H1 (cell line): Measurements from ENCODE around the gene PDXDC1. TPM values are rescaled to one million over a fixed set of nuclear protein-coding genes. Genes with fewer than 3 reads are reported as not detected.
"Not testable (repeated sequence)": the region's sequence is repeated elsewhere in the genome, so short reads cannot be mapped to it uniquely, and the experiment has no call there.

Experiments used
- CTCF ChIA-PET: fragments of 300-600 bp; sonication (Branson Sonifier 250); formaldehyde crosslinking; loops from one replicate; lab custom pipeline; 2021; ENCODE audit not compliant: partially characterized antibody; lab: Charles Lee
- POLR2A ChIA-PET: fragments of 300-600 bp; sonication (Branson Sonifier 250); formaldehyde crosslinking; loops from one replicate; lab custom pipeline; 2021; ENCODE audit warnings: inconsistent platforms; ENCODE audit not compliant: partially characterized antibody; lab: Charles Lee
- DNase-seq, 2 experiments: peaks; one replicate each; pipeline versions ENCODE4 v3.0.0 to v3.0.0-alpha.2; 2010 to 2022; ENCODE audit warnings: low spot score in 2 of 2, low read depth in 1 of 2, mixed read lengths in 1 of 2
- FAIRE-seq: peaks from 2 replicates; lab custom pipeline; 2011; peaks lifted over from hg19 to GRCh38; lab: Jason Lieb, UNC
- H2AFZ ChIP-seq: 2 replicates; pipeline ENCODE4 v1.8.1; 2012; ENCODE audit warnings: low read length, inconsistent platforms
- H2AK5ac ChIP-seq: 2 replicates; pipeline ENCODE4 v1.6.1; 2013; ENCODE audit warnings: low read depth, low read length
- H2BK120ac ChIP-seq: replicated peaks from 2 replicates; pipeline ENCODE3; 2013; ENCODE audit warnings: low read depth, low read length, inconsistent platforms
- H2BK12ac ChIP-seq: 2 replicates; pipeline ENCODE4 v1.6.1; 2013; ENCODE audit warnings: low read depth, low read length
- H2BK15ac ChIP-seq: 2 replicates; pipeline ENCODE4 v1.6.1; 2013; ENCODE audit warnings: low read length
- H2BK20ac ChIP-seq: 2 replicates; pipeline ENCODE4 v1.6.1; 2013; ENCODE audit warnings: low read length
- H2BK5ac ChIP-seq: 2 replicates; pipeline ENCODE4 v1.6.1; 2013; ENCODE audit warnings: low read depth, low read length
- H3K14ac ChIP-seq: 2 replicates; pipeline ENCODE4 v1.6.1; 2013; ENCODE audit warnings: inconsistent platforms; ENCODE audit not compliant: insufficient read length
- H3K18ac ChIP-seq: 2 replicates; pipeline ENCODE4 v1.6.1; 2013; ENCODE audit warnings: low read length; ENCODE audit errors: extremely low read depth
- H3K23ac ChIP-seq: 2 replicates; pipeline ENCODE4 v1.6.1; 2013; ENCODE audit warnings: inconsistent platforms; ENCODE audit not compliant: insufficient read length
- H3K23me2 ChIP-seq: 2 replicates; pipeline ENCODE4 v1.6.1; 2013; ENCODE audit warnings: low read depth, low read length
- H3K27ac ChIP-seq: 2 replicates; pipeline ENCODE4 v1.6.1; 2011; ENCODE audit warnings: low read depth, low read length, inconsistent platforms
- H3K27me3 ChIP-seq, 4 experiments: replicated peaks in 1 of 4; 1 replicate in 1 of 4; 2 replicates in 3 of 4; pipeline versions ENCODE4 v1.6.1 to v1.8.1; 2011 to 2013; ENCODE audit warnings: low read length in 3 of 4, mild to moderate bottlenecking in 3 of 4, inconsistent platforms in 2 of 4, mixed read lengths in 2 of 4, moderate library complexity in 1 of 4; ENCODE audit not compliant: control insufficient read depth in 3 of 4, insufficient read depth in 3 of 4; ENCODE audit errors: extremely low read depth in 1 of 4
- H3K36me3 ChIP-seq, 4 experiments: 2 replicates each; pipeline versions ENCODE4 v1.6.1 to v1.8.1; 2011 to 2013; ENCODE audit warnings: mild to moderate bottlenecking in 4 of 4, low read length in 3 of 4, moderate library complexity in 2 of 4, control low read depth in 1 of 4, inconsistent platforms in 1 of 4; ENCODE audit not compliant: insufficient read depth in 4 of 4, control insufficient read depth in 2 of 4
- H3K4ac ChIP-seq: replicated peaks from 2 replicates; pipeline ENCODE3; 2013; ENCODE audit warnings: low read length, low read depth, mixed read lengths, inconsistent platforms; ENCODE audit not compliant: insufficient read length
- H3K4me1 ChIP-seq, 4 experiments: replicated peaks in 1 of 4; 1 replicate in 1 of 4; 2 replicates in 3 of 4; pipeline versions ENCODE4 v1.6.1 to v1.8.1; 2011 to 2013; ENCODE audit warnings: low read length in 3 of 4, inconsistent platforms in 2 of 4, mixed read lengths in 1 of 4; ENCODE audit not compliant: insufficient read depth in 4 of 4, control insufficient read depth in 3 of 4
- H3K4me2 ChIP-seq, 2 experiments: 2 replicates each; pipeline versions ENCODE4 v1.6.1 to v1.8.1; 2011 to 2013; ENCODE audit warnings: low read depth in 2 of 2, low read length in 2 of 2, control low read depth in 1 of 2, inconsistent platforms in 1 of 2, mild to moderate bottlenecking in 1 of 2; ENCODE audit not compliant: insufficient read depth in 1 of 2
- H3K4me3 ChIP-seq, 4 experiments: fragments of 200-600, 300-600 bp in 1 of 4; sonication (generic), shearing (Covaris generic), sonication (Bioruptor Twin) in 1 of 4; 2 replicates each; pipeline versions ENCODE4 v1.5.1 to v1.8.1; 2011 to 2016; ENCODE audit warnings: low read length in 4 of 4, low read depth in 3 of 4, control low read depth in 2 of 4, inconsistent platforms in 2 of 4, mild to moderate bottlenecking in 2 of 4, mixed read lengths in 1 of 4, moderate library complexity in 1 of 4; ENCODE audit not compliant: insufficient read depth in 2 of 4; ENCODE audit errors: extremely low read depth in 1 of 4
- H3K56ac ChIP-seq: replicated peaks from 2 replicates; pipeline ENCODE3; 2013; ENCODE audit warnings: low read depth, mild to moderate bottlenecking, mixed read lengths, low read length, inconsistent platforms; ENCODE audit not compliant: insufficient read length
- H3K79me1 ChIP-seq: 2 replicates; pipeline ENCODE4 v1.6.1; 2013; ENCODE audit warnings: low read depth, low read length, control low read depth
- H3K79me2 ChIP-seq, 2 experiments: 2 replicates each; pipeline versions ENCODE4 v1.6.1 to v1.8.1; 2012 to 2013; ENCODE audit warnings: low read length in 2 of 2, mild to moderate bottlenecking in 2 of 2, inconsistent platforms in 1 of 2; ENCODE audit not compliant: insufficient read depth in 2 of 2, control insufficient read depth in 1 of 2
- H3K9ac ChIP-seq, 4 experiments: replicated peaks in 1 of 4; 1 replicate in 1 of 4; 2 replicates in 3 of 4; pipeline versions ENCODE4 v1.6.1 to v1.8.1; 2011 to 2013; ENCODE audit warnings: low read depth in 3 of 4, low read length in 3 of 4, control low read depth in 2 of 4, mild to moderate bottlenecking in 2 of 4, moderate library complexity in 2 of 4, inconsistent platforms in 1 of 4; ENCODE audit errors: extremely low read depth in 1 of 4
- H3K9me3 ChIP-seq, 2 experiments: 2 replicates each; pipeline versions ENCODE4 v1.6.1 to v1.8.1; 2012 to 2013; ENCODE audit warnings: mild to moderate bottlenecking in 2 of 2, moderate library complexity in 2 of 2, control low read depth in 1 of 2, inconsistent platforms in 1 of 2, low read depth in 1 of 2, low read length in 1 of 2, mixed read lengths in 1 of 2; ENCODE audit not compliant: insufficient read depth in 2 of 2
- H4K20me1 ChIP-seq, 2 experiments: replicated peaks in 1 of 2; 2 replicates each; pipeline versions ENCODE3 to v1.8.1; 2011 to 2013; ENCODE audit warnings: inconsistent platforms in 2 of 2, low read length in 2 of 2, mild to moderate bottlenecking in 1 of 2; ENCODE audit not compliant: insufficient read depth in 2 of 2, control insufficient read depth in 1 of 2
- H4K5ac ChIP-seq: 2 replicates; pipeline ENCODE4 v1.6.1; 2013; ENCODE audit warnings: low read length, low read depth, mixed read lengths, inconsistent platforms; ENCODE audit not compliant: insufficient read length
- H4K8ac ChIP-seq: 2 replicates; pipeline ENCODE4 v1.8.0; 2013; ENCODE audit warnings: mild to moderate bottlenecking, moderate library complexity, low read length, inconsistent platforms; ENCODE audit not compliant: insufficient read depth; ENCODE audit errors: extremely low read depth
- H4K91ac ChIP-seq: replicated peaks from 2 replicates; pipeline ENCODE3; 2013; ENCODE audit warnings: low read length, mixed read lengths, inconsistent platforms; ENCODE audit not compliant: insufficient read length
- WGBS, 2 experiments: shearing (Covaris generic) in 1 of 2; methylation state at CpG; one replicate each; pipeline versions ENCODE4 v1.1.6 to v1.1.7; 2013 to 2015; ENCODE audit warnings: low lambda C conversion rate in 2 of 2, mixed read lengths in 2 of 2, inconsistent platforms in 1 of 2, low coverage in 1 of 2, missing lambda C conversion rate in 1 of 2; ENCODE audit not compliant: insufficient replicate concordance in 2 of 2, insufficient coverage in 1 of 2, insufficient read length in 1 of 2; ENCODE audit errors: extremely low coverage in 1 of 2, missing lambda C conversion rate in 1 of 2; 5-methylcytosine and 5-hydroxymethylcytosine counted together
- polyA plus RNA-seq, 7 experiments: library from polyadenylated mRNA; depleted of rRNA in 3 of 7; stranded (reverse) in 5 of 7; unstranded in 2 of 7; fragments of >200 nt in 5 of 7; fragments of 200-250 nt in 2 of 7; gene quantifications; 1 replicate in 5 of 7; 2 replicates in 1 of 7; 4 replicates in 1 of 7; pipeline versions ENCODE4 v1.2.1 to v1.2.3, GENCODE V29; 2011 to 2013; ENCODE audit warnings: missing spikeins in 2 of 7, mixed read lengths in 2 of 7
- total RNA-seq: library from RNA; stranded (reverse); fragmentation: NEBNext Ultra II Directional; extraction: Animal tissue kit (Norgen Biotek cat#: 25700); gene quantifications from 2 replicates; pipeline ENCODE4 v1.2.1, GENCODE V29; 2021

The PDXDC1 gene
- total and polyA plus RNA-seq, 2 of the 8 experiments (the other 6 are each of a cell fraction or from before 2014, with no cell fraction given) = 56.6 to 118 TPM

DNA sequence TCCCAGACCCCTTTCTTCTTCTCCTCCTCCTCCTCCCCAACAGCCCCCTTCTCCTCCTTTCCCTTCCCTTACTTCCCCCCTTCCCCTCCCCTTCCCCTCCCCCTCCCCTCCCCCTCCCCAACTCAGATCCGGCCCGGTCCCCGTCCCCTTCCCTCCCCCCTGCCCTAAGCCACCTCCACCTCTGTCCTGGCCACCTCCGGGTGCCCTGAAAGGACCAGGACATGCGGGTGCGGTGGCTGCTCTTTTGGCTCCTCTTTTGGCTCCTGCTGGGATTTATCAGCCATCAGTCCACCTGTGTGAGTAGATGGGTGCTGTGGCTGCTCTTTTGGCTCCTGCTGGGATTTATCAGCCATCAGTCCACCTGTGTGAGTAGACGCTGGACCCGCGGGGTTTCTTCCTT lies 36.8 kb upstream of the PDXDC1 start:
- H3K79me1 ChIP-seq, POLR2A ChIA-PET, H3K14ac ChIP-seq, H4K8ac ChIP-seq, H3K4me3 ChIP-seq, H3K18ac ChIP-seq, H3K36me3 ChIP-seq, H3K23me2 ChIP-seq, H4K20me1 ChIP-seq, H2AFZ ChIP-seq, FAIRE-seq, H3K4ac ChIP-seq, H2BK15ac ChIP-seq, CTCF ChIA-PET, DNase-seq, H2BK20ac ChIP-seq, H3K27me3 ChIP-seq, H2BK12ac ChIP-seq, H2BK120ac ChIP-seq, H4K5ac ChIP-seq, H3K27ac ChIP-seq, H3K4me2 ChIP-seq, H3K9ac ChIP-seq, H2AK5ac ChIP-seq, H3K79me2 ChIP-seq, H3K4me1 ChIP-seq, H2BK5ac ChIP-seq, H4K91ac ChIP-seq, H3K23ac ChIP-seq, H3K56ac ChIP-seq, H3K9me3 ChIP-seq: not testable (repeated sequence)
- 87% methylated on average over 3 of the region's 9 CpGs; no CpG with 5 or more reads in 1 of the 2 experiments for WGBS, 2 experiments

DNA sequence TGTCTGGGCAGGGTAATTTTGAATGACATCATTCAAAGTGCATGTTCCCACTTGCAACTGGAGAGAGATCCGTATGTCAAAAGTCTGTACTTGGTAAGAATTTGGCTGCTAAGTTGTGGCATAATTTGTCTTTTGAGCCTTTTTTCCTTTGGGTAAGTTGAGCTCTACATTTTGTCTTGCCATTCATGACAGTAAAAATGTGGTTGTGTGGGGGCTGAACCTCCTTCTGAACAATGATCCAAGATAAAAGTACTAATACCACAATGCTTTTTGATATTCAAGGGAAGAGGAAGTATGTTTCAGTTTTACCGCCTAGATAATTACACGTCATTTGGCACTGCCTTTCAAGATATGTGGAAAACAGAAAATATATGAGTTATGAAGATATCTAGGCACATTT lies 32.1 kb upstream of the PDXDC1 start:
- CTCF ChIA-PET, H3K23ac ChIP-seq, H4K8ac ChIP-seq, H3K36me3 ChIP-seq, H3K56ac ChIP-seq, H3K4me1 ChIP-seq, H4K20me1 ChIP-seq, H3K4me3 ChIP-seq, H3K4me2 ChIP-seq, H2BK15ac ChIP-seq, H3K18ac ChIP-seq, H3K23me2 ChIP-seq, H2BK12ac ChIP-seq, H2AK5ac ChIP-seq, H3K9ac ChIP-seq, H3K4ac ChIP-seq, H2AFZ ChIP-seq, H2BK120ac ChIP-seq, H3K14ac ChIP-seq, DNase-seq, H4K91ac ChIP-seq, H2BK5ac ChIP-seq, H3K79me2 ChIP-seq, H4K5ac ChIP-seq, FAIRE-seq, H3K9me3 ChIP-seq, H3K27ac ChIP-seq, H3K79me1 ChIP-seq, H3K27me3 ChIP-seq, H2BK20ac ChIP-seq: not testable (repeated sequence)
- 91% methylated on average over 3 of the region's 3 CpGs; no CpG with 5 or more reads in 1 of the 2 experiments for WGBS, 2 experiments
- POLR2A ChIA-PET = interaction anchor here (0.6 kb wide), 1 partner anchor 38 kb away, joined by 3 read pairs; no protein-coding TSS in a partner anchor
